Measurements from ENCODE around the gene COL13A1.

DNA sequence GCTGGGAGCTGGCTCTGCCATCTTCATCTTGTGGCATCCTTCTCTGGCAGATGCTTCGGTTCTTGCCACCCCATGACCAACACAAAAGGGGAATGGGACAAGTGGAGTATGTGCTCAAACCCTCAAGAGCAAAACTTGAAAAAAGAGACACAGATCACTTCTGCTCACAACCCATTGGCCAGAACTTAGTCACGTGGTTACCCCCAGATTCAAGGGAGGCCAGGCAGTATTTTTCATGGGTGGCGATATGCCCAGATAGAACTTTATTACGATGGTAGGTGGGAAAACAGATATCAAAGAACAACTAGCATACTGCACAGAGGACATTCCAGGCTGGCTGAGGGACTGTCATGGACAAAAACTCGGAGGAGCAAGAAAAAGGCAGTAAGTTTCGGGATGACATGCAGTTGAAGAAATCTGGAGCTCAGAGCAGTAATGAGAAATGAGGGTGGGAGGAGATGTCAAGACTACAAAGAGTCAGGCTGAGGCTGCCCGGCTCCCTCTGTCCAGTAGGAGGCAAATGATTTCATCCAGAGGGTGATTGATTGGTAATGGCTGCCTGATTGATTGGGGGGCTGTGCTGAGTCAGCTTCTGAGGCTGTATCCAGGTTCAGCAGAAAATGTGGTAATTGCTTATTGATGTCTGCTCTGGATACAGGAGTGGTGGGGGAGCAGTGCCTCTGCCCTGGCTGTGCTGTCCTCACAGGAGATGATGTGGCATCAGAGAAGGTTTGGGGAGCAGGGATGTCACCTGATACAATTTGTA is 25.3 kb downstream of the COL13A1 start:
- TF ChIP-seq, protein P1, sequence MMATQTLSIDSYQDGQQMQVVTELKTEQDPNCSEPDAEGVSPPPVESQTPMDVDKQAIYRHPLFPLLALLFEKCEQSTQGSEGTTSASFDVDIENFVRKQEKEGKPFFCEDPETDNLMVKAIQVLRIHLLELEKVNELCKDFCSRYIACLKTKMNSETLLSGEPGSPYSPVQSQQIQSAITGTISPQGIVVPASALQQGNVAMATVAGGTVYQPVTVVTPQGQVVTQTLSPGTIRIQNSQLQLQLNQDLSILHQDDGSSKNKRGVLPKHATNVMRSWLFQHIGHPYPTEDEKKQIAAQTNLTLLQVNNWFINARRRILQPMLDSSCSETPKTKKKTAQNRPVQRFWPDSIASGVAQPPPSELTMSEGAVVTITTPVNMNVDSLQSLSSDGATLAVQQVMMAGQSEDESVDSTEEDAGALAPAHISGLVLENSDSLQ (IDR thresholded peaks at IDR 0.05) = peak; percentile 49
- TF ChIP-seq FOXA1 (IDR thresholded peaks at IDR 0.05) (no peak), ELF4 (IDR thresholded peaks at IDR 0.05) (no peak), SP1 (IDR thresholded peaks at IDR 0.05) (no peak), NFRKB (IDR thresholded peaks at IDR 0.05) (no peak), ARNT (IDR thresholded peaks at IDR 0.05) (no peak), TARDBP (IDR thresholded peaks at IDR 0.05) (no peak), BHLHE40 (IDR thresholded peaks at IDR 0.05; ENCODE audit: borderline replicate concordance) (no peak), SUZ12 (IDR thresholded peaks at IDR 0.05) (no peak), FOXM1 (IDR thresholded peaks at IDR 0.05; ENCODE audit: borderline replicate concordance) (no peak), FOXK2 (IDR thresholded peaks at IDR 0.05) (no peak), ZNF384 (IDR thresholded peaks at IDR 0.05) (no peak), LEF1 (IDR thresholded peaks at IDR 0.05; ENCODE audit: borderline replicate concordance) (no peak), HDGF (IDR thresholded peaks at IDR 0.05; ENCODE audit: borderline replicate concordance) (no peak)

Measured in HEK293T (cell line).